CD4-positive, alpha-beta T cell treated with Interferon alpha-2 for 1 hour (primary cell): ENCODE data around the gene LIN54.
A peak's percentile ranks its signal among the peaks of the same experiment; 100 is the strongest.
"Not testable (repeated sequence)": the region's sequence is repeated elsewhere in the genome, so short reads cannot be mapped to it uniquely, and the experiment has no call there.

ENCODE experiments used
- DNase-seq, 2 donors: peaks; one replicate each; pipeline ENCODE4 v3.0.0-alpha.2; 2020 to 2022

Gene LIN54

DNA sequence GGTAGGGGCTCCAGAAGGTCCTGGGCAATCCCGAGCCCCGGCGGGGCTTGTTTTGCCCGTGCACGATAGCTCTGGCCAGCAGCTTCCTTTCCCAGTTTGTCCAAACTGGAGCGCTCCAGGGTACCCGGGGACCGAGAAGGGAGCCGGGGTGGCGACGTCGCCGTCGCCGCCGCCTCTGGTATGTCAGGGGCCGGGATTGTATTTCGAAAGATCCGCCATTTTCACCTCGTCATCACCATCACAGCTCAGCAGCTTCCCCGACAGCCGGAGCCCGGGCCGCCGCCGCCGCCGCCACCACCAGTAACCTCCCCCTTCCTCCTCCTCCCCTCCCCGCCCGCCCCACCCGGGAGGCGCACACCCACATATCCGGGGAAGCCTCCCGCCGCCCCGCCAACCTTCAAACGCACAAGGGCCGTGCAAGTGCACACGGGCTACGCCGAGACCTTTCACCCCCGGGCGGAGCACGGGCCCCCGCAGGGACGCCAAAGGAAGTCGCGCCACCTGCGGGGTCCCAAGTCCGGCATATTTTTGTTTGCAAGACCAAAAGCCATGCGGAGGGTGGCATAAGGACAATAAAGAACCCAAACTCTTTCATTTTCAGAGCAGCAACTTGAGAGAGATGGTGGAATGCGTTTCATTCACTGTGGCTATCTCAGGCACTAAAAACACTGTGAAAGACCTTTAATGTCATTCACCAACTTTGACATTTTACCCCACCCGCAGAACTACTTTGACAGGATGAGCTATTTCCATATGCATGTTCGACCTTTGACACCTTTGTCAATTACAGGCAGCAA is at the start of gene LIN54:
Gene LIN54 (minus strand): TSS at position 302 of the 797 bp plus-strand sequence. CDS start 25,979 bp downstream, outside the sequence.
- peak; percentile 89 to 91 for DNase-seq

DNA sequence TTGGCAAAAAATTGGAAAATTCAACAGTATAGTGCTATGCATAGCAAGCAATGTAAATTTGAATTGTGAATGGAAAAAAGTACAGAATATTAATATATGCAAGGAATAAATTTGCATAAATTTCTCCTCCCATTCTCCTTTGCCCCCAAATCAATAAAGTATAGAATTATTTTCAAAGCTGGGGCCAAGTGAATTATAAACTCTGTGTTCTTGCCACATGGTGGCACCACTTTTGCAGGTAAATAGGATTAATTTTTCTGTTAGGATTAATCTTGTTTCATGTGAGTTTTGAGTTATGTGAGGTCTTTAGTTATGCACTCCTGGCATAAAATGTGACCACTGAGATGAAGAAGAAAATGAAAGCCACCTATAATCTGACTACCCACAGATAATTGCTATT is 44.3 kb upstream of the LIN54 start:
- peak; percentile 8 to 51 for DNase-seq

DNA sequence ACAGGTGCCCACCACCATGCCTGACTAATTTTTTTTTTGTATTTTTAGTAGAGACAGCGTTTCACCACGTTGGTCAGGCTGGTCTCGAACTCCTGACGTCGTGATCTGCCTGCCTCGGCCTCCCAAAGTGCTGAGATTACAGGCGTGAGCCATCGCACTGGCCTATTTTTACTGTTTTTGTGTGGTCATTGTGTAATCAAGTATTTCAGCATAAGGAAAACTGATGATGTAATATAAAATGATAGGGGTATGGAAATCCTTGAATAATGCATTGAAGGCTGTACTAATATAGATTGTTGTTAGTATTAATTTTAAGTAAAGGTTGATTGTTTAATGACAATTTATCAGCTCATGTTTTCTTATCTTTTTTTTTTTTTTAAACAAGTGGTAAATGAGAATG is 38.2 kb upstream of the LIN54 start:
- not testable (repeated sequence) for DNase-seq

DNA sequence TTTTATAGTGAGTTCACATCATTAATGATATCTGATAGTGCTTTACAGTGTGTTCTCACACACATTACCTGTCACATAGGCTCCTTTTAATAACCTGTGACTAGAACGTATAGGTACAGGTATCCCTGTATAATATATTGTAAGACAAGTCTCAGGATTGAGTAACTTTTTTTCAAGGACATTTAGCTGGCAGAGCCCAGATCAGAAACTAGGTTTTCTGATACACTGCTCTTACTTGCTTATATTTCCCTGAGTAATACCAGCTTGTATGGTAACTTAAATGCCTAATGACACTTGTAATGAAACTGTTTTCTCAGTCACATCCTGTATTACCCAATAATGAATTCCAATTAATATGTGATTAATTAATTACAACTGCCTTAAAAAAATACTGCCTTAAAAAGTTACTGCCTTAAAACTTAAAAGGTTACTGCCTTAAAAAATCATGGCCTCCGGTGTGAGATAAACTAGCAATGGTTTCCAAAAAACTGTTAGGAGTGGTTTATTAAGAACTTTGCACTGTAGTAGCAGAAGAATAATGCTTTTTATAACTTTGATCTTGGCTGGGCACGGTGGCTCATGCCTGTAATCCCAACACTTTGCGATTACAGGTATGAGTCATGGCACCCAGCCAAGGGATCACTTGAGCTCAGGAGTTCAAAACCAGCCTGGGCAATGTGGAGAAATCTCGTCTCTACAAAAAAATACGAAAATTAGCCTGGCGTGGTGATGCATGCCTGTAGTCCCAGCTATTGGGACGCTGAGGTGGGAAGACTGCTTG is 36.3 kb upstream of the LIN54 start:
- no peak for DNase-seq

DNA sequence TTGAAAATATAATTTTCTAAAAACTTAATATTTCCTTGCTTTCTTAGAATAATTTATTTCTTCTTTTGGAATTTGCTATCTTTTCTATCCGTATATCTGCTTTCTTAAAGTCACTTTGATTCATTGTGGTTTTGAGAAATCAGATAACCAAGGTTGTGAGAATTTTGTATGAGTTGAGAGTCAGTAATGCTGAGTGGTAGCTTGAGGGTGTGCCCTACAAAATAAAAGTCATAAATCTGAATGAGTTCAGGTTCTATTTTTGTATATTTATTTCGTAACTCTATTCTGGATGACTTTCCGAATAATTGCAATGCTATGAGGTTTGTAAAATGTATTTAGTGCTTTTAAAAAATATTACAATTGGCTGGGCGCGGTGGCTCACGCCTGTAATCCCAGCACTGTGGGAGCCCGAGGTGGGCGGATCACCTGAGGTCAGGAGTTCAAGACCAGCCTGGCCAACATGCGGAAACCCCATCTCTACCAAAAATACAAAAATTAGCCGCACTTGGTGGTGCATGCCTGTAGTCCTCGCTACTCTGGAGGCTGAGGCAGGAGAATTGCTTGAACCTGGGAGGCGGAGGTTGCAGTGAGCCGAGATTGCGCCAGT is 33.3 kb upstream of the LIN54 start:
- DNase-seq, result no peak

DNA sequence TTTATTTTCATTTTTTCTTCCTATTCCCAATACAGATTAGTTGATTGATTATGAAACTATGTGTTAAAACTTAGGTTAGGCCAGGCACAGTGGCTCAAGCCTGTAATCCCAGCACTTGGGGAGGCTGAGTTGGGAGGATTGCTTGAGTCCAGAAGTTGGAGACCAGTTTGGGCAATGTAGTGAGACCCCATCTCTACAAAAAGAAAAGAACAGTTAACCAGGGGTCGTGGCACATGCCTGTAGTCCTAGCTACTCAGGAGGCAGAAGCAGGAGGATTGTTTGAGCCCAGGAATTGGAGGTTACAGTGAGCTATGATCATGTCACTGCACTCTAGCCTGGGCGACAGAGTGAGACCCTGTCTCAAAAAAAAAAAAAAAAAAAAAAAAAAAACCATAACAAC is 32.5 kb upstream of the LIN54 start:
- not testable (repeated sequence) for DNase-seq

DNA sequence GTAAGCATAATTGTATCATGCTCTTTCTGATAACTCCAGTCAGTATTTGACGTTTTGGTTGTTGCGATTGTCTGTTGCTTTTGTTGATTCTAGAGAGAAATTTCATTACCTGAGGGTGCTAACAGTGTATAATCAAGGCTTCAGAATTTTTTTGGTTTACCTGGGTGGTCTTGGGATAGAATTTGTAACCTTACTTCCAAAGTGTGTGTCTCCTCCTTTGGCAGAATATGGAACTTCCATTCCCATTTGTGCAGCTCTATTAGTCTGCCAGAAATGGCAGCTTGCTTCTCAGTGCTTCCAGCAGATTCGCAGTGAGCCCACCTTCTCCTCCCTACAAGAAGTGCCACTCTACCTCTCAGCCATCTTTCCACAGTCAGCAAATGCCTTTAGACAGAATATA is 29.6 kb upstream of the LIN54 start:
- DNase-seq, result no peak

DNA sequence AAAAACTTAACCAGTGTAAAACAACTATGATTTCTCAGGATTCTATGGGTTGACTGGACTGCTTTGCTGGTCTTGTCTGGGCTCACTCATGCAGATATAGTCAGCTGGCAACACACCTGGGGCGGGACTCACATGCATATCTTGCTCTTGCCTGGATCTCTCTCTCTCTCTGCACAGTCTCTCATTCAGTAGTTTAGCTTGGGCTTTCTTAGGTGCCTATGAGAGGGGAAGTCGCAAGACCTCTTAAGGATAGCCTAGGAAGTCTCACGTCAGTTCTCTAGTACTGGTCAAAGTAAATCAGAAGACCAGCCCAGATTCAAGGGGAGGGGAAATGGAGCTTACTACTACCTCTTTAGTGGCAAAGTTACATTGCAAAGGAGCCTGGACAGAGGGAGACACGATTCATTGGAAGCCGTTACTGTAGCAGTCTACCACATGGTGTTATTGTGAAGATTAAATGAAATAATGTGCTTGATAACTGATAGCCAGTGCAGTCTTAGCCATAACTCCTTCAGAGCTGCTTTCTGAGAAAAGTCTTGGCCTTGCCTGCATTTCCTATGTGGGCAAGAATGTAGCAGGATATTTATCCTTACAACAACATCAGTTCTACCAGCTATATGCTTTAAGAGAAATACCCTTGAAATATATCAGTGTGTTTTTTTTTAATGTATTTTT is 26.5 kb upstream of the LIN54 start:
- DNase-seq, result no peak

DNA sequence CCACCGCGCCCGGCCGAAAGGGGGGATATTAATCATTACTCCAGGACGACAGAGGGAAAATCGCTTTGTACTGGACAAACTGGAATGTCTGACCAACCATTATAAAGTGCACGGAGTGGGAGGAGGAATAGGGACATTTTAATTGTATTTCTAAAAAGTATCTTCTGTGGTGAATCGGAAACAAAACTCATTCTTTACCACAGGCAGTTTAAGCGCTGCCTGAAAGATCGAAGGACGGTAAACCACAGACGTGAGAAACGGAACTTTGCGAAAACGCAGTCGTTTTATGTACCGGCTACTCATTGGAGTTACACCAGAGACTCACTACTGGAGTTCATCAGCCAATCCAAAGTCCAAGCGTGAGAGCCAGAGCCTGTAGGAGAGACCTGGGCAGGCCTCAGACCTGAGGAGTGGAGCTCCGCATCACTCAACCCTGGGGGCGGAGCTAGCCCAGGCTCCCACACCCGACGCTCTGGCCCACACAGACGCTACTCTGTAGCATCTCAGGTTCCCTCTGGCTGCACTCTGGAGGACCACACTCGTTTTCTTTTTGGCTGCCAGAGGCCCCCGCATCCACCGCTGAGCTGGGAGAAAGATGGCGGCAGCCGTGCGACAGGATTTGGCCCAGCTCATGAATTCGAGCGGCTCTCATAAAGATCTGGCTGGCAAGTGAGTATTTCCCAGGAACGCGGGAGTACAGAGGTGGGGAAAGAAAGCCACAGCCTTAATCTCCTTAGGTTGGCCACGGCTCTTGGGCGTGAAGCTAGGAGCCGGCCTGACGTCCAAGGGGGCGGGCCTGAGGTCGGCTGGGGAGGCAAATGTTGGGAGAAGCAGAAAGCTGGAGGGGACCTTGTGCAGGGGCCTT is 24.2 kb upstream of the LIN54 start, which contains the start of gene COPS4:
Gene COPS4 (plus strand): TSS at position 554 of the 865 bp plus-strand sequence. CDS start 42 bp downstream, at position 596.
- DNase-seq, result peak; percentile 99

DNA sequence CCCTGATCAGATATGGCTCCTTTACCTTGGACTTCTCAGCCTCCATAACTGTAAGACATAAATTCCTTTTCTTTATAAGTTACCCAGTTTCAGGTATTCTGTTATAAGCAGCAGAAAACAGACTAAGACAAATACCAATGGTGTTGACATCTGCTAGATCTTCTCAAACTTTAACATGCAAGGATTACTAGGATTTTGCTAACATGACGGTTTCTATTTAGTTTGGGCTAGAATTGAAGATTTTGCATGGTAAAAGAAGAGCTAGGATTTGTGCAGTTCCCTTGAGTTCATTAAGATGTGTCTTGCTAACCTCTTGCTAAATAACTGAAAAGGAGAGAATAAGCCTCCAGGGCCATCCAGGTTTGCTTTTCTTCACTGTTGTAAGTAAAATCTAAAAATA is 19.1 kb upstream of the LIN54 start:
- DNase-seq, result no peak

DNA sequence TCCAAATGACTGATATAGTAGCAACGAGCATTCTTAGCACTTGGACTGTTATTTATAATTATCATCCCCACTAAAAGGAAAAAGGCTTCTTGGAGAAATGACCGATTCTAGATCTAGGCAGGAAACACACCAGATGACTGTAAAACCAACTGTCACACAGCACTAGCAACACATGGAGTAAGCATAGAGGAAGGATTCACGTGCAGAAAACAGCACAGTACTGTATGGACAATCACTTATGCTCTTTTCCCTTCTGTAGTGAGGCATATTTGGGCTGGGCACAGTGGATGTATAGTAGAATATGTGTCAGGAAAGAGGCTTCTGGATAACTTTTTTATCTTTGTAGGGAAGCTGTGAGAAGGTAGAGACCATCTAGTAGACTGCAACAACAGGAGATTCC is 18.4 kb upstream of the LIN54 start:
- no peak for DNase-seq

DNA sequence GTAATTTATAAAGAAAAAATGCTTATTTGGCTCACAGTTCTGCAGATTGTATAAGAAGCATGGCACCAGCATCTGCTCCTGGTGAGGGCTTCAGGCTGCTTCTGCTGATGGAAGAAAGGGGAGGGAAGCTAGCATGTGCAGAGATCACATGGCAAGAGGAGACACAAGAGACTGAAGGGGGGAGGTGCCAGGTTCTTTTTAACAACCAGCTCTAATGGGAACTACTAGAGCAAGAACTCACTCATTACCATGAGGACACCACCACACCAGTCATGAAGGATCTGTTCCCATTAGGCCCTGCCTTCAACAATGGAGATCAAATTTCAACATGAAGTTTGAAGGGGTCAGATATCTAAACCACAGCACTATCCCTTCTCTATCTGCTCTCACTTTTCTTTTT is 14.9 kb upstream of the LIN54 start:
- no peak for DNase-seq

DNA sequence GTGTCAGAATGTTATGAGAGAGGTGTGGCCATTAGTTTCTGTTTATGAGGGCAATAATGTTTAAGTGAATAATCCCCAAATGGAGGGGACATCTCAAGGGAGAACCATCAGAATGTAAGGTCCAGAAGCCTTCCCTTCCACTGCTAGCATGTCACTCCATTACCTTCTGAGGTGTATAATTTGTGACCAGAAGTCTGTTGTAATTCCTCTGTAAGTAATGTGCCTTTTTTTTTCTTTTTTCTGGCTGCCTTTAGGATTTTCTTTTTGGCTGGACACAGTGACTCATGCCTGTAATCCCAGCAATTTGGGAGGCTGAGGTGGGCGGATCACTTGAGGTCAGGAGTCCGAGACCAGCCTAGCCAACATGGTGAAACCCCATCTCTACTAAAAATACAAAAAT is 13.6 kb upstream of the LIN54 start:
- no peak for DNase-seq

DNA sequence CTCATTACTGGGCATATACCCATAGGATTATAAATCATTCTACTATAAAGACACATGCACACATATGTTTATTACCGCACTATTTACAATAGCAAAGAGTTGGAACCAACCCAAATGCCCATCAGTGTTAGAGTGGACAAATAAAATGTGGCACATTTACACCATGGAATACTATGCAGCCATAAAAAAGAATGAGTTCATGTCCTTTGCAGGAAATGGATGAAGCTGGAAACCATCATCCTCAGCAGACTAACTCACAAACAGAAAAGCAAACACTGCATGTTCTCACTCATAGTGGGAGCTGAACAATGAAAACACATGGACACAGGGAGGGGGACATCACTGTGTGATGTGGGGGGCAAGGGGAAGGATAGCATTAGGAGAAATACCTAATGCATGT is 13.0 kb upstream of the LIN54 start:
- not testable (repeated sequence) for DNase-seq

DNA sequence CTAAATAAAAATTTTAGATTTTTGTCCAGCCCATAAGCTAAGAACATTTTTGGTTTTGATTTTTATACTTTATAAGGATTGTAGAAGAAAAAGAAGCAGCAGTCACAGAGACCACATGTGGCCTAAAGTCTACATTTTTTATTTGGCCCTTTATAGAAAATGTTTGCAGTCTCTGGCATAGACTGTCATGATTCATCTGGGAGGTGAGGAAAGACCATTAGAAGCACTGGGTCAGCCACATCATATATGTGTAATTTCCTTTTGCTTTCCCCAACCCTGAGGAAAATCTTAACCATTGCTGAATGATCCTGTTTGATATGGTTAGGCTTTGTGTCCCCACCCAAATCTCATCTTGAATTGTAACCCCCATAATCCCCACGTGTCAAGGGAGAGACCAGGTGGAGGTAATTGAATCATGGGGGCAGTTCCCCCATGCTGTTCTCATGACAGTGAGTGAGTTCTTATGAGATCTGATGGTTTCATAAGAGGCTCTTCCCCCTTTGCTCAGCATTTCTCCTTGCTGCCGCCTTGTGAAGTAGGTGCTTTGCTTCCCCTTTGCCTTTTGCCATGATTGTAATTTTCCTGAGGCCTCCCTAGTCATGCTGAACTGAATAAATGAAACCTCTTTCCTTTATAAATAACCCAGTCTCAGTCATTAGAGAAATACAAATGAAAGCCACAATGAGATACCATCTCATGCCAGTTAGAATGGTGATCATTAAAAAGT is 12.3 kb upstream of the LIN54 start:
- peak in 1 of 2 donors; percentile 13 for DNase-seq

DNA sequence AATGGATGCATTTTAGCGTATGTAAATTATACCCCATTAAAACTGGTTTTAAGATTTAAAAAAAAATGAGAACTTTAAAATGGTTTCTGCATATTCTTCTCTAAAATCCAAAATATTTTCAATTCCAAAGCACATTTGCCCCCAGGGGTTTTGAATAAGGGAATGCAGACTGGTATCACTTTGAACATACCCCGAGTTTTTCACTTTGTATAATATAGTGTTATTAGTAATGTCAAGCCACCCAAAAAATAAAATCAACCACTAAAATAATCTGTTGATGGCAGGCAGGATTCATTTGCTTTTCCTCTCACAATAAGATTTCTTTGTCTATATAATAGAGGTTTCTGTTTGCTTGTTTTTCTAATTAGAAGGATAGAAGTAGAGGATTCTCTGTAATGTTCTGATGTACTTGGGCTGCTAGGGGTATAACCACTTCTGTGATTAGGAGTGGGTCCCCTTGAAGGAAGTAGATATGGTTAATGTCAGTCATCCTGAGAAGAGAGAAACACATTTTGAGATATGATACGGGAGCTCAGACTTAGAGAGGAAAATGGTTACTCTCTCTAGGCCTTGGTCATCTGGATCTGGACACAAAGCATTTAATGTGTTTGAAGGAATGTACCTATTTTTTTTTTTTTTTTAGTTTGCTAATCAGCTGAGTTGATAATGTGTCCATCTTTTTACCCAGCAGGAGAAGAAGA is 9.3 kb upstream of the LIN54 start:
- no peak for DNase-seq

DNA sequence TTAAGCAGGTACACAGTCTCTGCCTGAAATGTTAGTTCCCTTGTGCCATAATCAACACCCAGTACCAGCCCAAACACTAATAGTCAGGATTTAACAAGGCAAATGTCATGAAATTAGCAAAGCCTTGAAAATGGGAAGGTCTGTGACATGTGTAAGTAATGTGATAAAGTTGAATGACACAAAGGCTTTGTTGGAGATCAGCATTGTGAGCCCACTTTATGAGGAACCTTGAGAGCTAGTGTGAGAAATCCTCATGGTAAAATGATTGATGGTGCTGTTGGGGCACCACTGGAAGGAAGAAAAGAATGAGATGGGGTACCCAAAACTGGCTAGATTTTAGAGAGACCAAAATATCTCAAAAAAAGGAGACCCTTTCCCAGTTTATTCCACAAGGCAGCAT is 3.3 kb upstream of the LIN54 start:
- DNase-seq, result no peak

DNA sequence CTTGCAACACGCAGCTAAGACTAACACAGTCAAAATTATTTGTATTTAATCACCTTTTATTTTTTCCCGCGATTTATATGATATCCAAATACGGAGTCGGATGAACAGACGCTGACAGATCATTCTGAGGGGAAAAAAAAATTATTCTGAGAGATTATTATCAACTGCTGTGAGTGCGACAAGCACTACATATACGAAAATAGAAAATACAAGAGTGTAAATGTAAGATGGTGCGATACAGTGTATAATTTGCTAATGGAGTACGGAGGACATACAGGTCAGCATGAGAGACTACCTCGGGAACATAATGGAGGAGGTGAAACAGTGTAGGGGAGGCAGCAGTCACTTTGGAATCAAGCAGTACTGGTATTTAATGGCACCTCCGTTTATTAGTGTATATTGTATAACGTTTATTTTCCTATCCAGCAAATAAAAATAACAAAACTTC is 2.8 kb upstream of the LIN54 start:
- no peak for DNase-seq

DNA sequence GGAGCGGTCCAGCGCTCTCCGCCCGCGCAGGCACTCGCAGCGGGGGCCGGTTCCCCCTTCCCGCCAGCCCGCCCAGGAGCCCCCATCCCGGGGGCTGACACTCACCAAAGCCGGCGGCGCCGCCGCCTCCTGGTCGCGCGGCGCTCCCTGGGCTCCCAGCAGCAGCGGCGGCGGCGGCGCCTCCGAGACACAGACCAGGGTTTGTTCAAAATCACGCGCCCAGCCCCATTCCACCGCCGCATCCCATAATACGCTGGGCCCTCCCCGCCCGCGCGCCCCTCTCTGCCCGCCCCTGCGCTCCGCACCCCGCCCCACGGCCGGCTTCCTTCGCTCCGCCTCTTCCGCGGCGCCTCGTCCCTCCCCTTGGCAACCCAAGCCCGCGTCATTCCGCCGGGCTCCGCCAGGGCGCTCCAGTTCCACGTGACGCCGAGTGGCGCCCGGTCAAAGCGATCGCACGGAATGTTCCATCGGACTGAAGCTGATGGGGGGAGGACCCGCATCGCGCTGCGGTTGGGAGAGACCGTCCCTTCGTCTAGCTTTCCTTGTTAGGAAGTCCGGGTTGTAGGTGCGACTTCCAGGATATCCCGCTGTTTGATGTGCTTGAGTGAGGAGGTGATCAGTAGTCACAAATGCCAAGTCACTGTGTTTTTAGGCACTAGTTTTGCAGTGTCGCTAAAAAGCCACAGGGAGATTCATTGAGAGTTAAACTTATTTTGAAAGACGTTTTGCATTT is 2.2 kb upstream of the LIN54 start:
- DNase-seq, result peak; percentile 95 to 98

DNA sequence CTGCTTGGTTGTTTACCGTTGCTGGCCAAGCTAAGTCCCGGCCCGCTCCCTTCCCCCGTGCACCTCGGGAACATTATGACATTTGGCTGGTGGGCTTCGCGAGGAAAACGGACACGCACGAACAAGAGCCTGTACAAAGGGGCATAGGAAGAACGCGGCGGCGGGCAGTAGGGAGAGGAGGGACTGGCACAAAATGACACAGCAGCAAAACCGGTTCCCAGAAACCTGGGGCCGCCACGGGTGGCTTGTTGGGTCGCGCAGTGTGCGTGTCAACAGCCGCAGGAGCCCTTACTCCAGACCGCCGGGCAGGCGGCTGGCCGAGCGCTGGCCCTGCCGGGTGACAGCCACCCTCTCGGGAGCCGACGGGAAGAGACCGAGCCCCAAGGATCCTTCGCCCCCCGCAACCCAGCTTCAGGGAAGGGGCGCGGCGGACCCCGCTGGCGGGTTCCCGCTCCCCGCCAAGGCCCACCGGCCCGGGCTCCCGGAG is 1.6 kb upstream of the LIN54 start:
- peak; percentile 3 to 18 for DNase-seq
